ENCODE results near the gene KCNQ2.

KCNQ2 gene

DNA sequence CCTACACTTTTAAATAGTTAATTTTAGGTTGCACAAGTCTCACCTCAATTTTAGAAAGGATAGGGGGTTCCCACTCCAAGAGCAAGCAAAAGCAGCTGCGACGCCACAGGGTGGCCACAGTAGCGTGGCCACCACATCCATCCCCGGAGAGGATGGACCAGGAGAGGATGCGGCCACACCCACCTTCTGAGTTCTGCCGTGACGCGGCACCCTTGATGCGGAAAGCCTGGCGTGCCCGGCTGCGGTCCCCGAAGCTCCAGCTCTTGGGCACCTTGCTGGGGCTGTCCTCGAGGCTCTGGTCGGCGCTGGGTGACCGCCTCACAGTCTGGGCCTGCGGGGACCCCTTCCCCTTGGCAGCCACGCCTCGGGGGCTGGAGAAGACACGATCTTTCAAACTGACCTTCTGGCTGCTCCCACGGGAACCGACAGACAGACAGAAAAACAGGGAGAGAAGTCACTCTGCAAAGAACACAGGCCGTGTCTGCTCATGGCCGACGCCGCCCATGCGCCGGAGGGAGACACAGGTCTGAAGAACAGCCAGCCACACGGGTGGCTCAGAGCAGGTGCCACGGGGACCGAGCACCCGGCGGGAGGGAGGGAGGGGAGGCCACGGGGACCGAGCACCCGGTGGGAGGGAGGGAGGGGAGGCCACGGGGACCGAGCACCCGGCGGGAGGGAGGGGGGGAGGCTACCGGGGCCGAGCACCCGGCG, 57.6 kb downstream of the KCNQ2 start:
- H3K27ac ChIP-seq, result no peak overlapping the region
- H3K9me3 ChIP-seq (ENCODE audit: low read depth, low read length), result no peaks in the 10 kb centered on the region
- no peak overlapping the region for H3K9ac ChIP-seq (ENCODE audit: insufficient read length)
- TF ChIP-seq FOXP2 (optimal IDR thresholded peaks at IDR 0.05; ENCODE audit: control extremely low read depth, extremely low read length, insufficient read depth) (no peak), POLR2AphosphoS5 (IDR thresholded peaks at IDR 0.05; ENCODE audit: borderline replicate concordance, low read depth, low read length) (no peak), EZH2 (IDR thresholded peaks at IDR 0.05) (no peak)
- H3K36me3 ChIP-seq (ENCODE audit: insufficient read depth, low read length), result no peaks in the 10 kb centered on the region
- no peak for DNase-seq (ENCODE audit: low read depth, low spot score)
- no peak overlapping the region for H3K4me3 ChIP-seq

DNA sequence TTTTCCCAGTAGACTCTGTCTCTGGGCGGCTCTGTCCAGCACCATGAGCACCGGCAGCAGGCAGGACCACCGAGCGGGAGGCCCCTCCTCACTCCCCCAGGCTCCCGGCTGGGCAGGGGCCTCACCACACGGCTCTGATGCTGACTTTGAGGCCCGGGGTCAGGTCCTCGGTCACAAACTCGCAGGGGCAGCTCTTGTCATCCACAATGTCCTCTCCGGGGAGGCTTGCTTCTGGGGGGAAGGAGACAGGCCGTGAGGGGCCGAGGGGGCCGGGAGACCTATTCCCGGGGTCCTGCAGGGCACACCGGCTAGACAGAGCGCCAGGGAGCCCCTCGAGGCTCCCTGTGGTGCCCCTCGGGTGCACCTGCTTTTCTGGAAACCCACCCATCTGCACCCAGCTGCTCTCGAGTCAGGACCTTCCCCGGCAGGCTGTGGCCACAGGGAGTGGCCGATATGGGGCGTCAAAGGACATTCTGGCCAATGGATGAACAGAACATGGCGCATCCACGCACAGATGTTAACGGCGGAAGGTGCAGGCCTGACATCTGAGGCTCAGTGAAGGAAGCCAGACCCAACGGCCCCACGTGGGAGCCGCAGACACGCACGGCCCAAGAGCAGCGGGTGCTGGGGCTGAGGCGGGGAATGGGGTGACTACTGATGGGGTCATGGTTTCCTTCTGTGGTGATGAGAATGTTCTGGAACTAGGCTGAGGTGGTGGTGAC, 58.3 kb downstream of the KCNQ2 start:
- H3K9ac ChIP-seq (ENCODE audit: insufficient read length), result no peak overlapping the region

DNA sequence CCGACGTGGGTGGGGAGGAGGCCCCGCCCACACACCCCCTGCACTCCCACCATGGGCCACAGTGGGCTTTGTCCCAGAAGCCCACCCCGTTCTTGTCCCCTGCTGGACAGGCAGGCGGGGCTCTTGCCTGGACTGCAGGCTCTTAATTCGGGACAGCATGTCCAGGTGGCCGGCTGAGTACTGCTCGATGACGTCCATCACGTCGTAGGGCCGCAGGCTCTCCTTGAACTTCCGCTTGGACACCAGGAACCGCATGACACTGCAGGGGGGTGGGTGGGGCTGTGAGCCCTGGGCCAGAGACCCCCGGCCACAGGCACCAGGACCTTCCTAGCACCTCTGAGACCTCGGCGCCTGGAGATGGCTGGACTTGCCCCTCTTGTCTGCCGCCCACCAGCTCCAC, 59.1 kb downstream of the KCNQ2 start:
- Histone ChIP-seq H3K27ac (no peak overlapping the region), H3K4me3 (no peak overlapping the region), H3K36me3 (ENCODE audit: insufficient read depth, low read length) (no peaks in the 10 kb centered on the region), H3K9me3 (ENCODE audit: low read depth, low read length) (no peaks in the 10 kb centered on the region), H3K9ac (ENCODE audit: insufficient read length) (no peak overlapping the region)
- no peak for DNase-seq (ENCODE audit: low read depth, low spot score)
- TF ChIP-seq EZH2 (IDR thresholded peaks at IDR 0.05) (no peak), FOXP2 (optimal IDR thresholded peaks at IDR 0.05; ENCODE audit: control extremely low read depth, extremely low read length, insufficient read depth) (no peak), POLR2AphosphoS5 (IDR thresholded peaks at IDR 0.05; ENCODE audit: borderline replicate concordance, low read depth, low read length) (no peak)

More for the DNA sequence above, 58.3 kb downstream of the KCNQ2 start:
- no peak for DNase-seq (ENCODE audit: low read depth, low spot score)
- H3K36me3 ChIP-seq (ENCODE audit: insufficient read depth, low read length), result no peaks in the 10 kb centered on the region
- no peak overlapping the region for H3K27ac ChIP-seq
- TF ChIP-seq EZH2 (IDR thresholded peaks at IDR 0.05) (no peak), FOXP2 (optimal IDR thresholded peaks at IDR 0.05; ENCODE audit: control extremely low read depth, extremely low read length, insufficient read depth) (no peak), POLR2AphosphoS5 (IDR thresholded peaks at IDR 0.05; ENCODE audit: borderline replicate concordance, low read depth, low read length) (no peak)
- H3K9me3 ChIP-seq (ENCODE audit: low read depth, low read length), result no peaks in the 10 kb centered on the region
- H3K4me3 ChIP-seq, result no peak overlapping the region

DNA sequence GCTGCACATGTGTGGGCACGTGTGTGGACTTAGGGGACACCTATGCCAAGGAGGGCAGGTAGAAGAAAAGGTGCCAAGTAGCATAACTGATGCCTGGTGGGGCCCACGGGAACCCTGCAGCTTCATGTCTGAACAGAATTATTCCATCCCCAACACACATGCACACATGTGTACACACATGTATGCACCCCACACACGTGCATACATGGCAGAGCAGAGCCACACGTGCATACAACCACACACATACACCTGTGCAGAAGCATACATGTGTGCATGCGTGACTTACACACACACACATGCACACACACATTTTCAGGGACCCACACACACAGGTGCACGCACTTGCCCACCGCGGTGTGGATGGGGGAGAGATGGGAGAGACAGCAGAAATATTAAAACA, 59.6 kb downstream of the KCNQ2 start:
- H3K36me3 ChIP-seq (ENCODE audit: insufficient read depth, low read length), result no peaks in the 10 kb centered on the region
- no peak overlapping the region for H3K27ac ChIP-seq
- no peak for DNase-seq (ENCODE audit: low read depth, low spot score)
- TF ChIP-seq EZH2 (IDR thresholded peaks at IDR 0.05) (no peak), POLR2AphosphoS5 (IDR thresholded peaks at IDR 0.05; ENCODE audit: borderline replicate concordance, low read depth, low read length) (no peak), FOXP2 (optimal IDR thresholded peaks at IDR 0.05; ENCODE audit: control extremely low read depth, extremely low read length, insufficient read depth) (no peak)
- no peak overlapping the region for H3K9ac ChIP-seq (ENCODE audit: insufficient read length)
- no peaks in the 10 kb centered on the region for H3K9me3 ChIP-seq (ENCODE audit: low read depth, low read length)
- H3K4me3 ChIP-seq, result no peak overlapping the region

DNA sequence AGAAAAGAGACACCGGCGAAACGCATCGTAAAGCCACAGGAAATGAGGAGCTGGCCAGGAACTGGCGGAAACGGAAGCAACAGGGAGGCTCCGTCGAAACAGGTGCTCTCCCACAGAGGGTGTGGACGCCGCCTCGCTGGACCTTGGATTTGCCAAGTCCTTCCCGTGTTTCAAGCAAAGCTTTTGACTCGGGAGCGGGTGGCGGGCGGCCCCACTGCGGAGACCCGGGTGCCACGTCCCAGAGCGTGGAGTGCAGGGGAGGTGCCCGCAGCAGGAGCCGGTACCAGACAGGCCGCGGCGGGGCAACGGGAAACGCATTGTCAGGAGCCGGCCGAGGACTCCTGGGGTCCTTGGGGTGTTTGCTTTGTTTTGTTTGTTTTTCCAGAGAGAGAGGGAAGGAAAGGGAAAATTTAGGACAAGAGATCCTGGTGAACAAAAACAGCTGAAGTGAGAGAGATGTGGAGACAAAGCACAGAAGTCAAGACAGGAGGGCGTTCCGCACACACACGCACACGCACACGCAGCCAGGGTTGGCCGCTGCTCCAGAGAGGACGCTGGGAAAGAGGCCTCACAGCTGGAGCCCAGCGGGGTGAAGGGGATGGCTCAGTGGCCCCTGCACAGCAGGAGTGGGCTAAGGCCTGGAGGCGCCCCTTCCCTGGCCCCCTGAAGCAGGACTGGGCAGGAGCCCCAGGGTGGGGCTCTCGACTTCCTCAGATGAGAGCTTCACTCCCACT, 60.4 kb downstream of the KCNQ2 start:
- Histone ChIP-seq H3K9ac (ENCODE audit: insufficient read length) (no peak overlapping the region), H3K36me3 (ENCODE audit: insufficient read depth, low read length) (no peaks in the 10 kb centered on the region), H3K4me3 (no peak overlapping the region), H3K27ac (no peak overlapping the region), H3K9me3 (ENCODE audit: low read depth, low read length) (no peaks in the 10 kb centered on the region)
- TF ChIP-seq FOXP2 (optimal IDR thresholded peaks at IDR 0.05; ENCODE audit: control extremely low read depth, extremely low read length, insufficient read depth) (no peak), EZH2 (IDR thresholded peaks at IDR 0.05) (no peak), POLR2AphosphoS5 (IDR thresholded peaks at IDR 0.05; ENCODE audit: borderline replicate concordance, low read depth, low read length) (no peak)
- DNase-seq (ENCODE audit: low read depth, low spot score), result no peak

DNA sequence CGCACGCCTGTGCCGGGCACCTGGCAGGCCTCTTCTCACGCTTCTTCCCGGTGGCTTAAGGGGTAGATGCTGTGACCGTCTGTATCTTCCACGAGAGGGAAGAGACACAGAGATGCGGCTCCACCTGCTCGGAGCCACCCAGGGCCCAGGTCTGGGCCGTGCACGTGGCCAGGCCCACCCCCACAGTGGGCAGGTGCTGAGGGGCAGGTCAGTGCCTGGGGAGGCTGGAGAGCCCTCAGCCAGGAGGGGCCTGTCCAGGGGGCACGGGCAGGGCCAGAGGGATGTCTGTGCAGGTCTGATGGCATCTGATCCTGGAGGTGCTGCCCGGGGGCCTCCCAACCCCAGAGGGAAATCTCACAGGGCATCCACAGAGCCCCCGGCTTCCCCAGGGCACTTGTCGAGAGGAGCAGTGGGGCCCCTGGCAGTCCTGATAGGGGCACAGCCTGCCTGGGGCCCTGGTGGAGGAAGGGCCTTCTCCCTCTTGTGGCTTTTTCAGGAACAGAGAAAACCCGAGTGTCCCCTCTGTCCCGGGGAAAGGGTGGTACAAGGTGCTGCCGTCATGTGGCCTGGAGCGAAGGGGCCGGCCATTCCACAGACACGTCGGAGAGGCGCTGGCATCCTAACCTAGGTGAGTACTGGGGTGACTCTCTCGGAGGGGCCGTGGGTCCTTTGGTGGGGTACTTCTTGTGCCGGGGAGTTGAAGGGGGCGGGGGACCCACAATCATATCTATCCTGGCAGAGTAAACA, 61.1 kb downstream of the KCNQ2 start:
- no peak for TF ChIP-seq POLR2AphosphoS5 (IDR thresholded peaks at IDR 0.05; ENCODE audit: borderline replicate concordance, low read depth, low read length)
- peak; percentile 26 for TF ChIP-seq EZH2 (IDR thresholded peaks at IDR 0.05)
- H3K9me3 ChIP-seq (ENCODE audit: low read depth, low read length), result no peaks in the 10 kb centered on the region
- no peak for DNase-seq (ENCODE audit: low read depth, low spot score)
- H3K27ac ChIP-seq, result no peak overlapping the region
- no peak overlapping the region for H3K4me3 ChIP-seq
- no peak overlapping the region for H3K9ac ChIP-seq (ENCODE audit: insufficient read length)
- no peaks in the 10 kb centered on the region for H3K36me3 ChIP-seq (ENCODE audit: insufficient read depth, low read length)

DNA sequence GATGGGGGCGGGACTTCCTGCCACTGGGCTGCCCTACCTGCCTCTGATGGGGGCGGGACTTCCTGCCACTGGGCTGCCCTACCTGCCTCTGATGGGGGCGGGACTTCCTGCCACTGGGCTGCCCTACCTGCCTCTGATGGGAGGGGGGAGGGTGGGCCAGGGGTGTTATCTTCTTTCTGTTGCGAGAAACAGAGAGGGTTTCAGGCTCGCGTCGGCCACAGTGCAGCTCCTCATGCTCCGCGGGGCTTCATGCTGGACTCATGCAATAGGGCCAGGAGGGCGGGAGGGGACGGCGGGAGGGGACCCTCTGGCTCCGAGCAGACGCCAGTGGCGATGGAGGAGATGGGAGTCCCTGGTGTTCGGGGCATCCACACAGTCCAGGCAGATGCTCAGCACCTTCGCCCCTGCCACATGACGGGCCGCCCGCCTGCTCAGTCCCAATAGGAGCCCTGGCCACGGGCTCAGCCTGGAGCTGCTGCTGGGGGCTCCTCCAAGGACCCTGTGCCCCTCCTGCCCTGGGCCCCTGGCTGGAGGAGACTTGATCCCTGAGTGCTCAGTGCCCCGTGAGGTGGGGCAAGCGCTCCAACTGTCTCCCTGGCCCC, 62.5 kb downstream of the KCNQ2 start:
- no peak overlapping the region for H3K27ac ChIP-seq
- TF ChIP-seq FOXP2 (optimal IDR thresholded peaks at IDR 0.05; ENCODE audit: control extremely low read depth, extremely low read length, insufficient read depth) (no peak), POLR2AphosphoS5 (IDR thresholded peaks at IDR 0.05; ENCODE audit: borderline replicate concordance, low read depth, low read length) (no peak), EZH2 (IDR thresholded peaks at IDR 0.05) (no peak)
- H3K36me3 ChIP-seq (ENCODE audit: insufficient read depth, low read length), result no peaks in the 10 kb centered on the region
- no peak overlapping the region for H3K4me3 ChIP-seq
- no peak for DNase-seq (ENCODE audit: low read depth, low spot score)
- no peak overlapping the region for H3K9ac ChIP-seq (ENCODE audit: insufficient read length)
- no peaks in the 10 kb centered on the region for H3K9me3 ChIP-seq (ENCODE audit: low read depth, low read length)
